ENCODE results near the gene CPZ. TPM values are rescaled to one million over a fixed set of nuclear protein-coding genes. Genes with fewer than 3 reads are reported as not detected.

CPZ gene
- total RNA-seq, 6 experiments from 2014 or later: 1.9 to 3.5 (median 2.5) TPM

- Mint-ChIP-seq H3K36me3 (ENCODE audit: low read depth) (no peaks in the 10 kb centered on the region), H3K9me3 (no peaks in the 10 kb centered on the region), H3K27me3 (ENCODE audit: insufficient read depth) (peaks cover 54% of the 10 kb centered on the region), H3K27ac (no peak overlapping the region), H3K4me1 (ENCODE audit: low read depth) (peaks cover 20% of the 10 kb centered on the region), H3K4me3 (peak overlapping the region; percentile 20)
- peak; percentile 87 for TF ChIP-seq CTCF (IDR thresholded peaks at IDR 0.05)
- DNase-seq: peak; percentile 72
Observed at GRCh38 chr4:8594097-8595038, 1.8 kb downstream of the CPZ start.

GRCh38 chr4:8595237-8596087, 2.9 kb downstream of the CPZ start:
- H3K27me3 Mint-ChIP-seq (ENCODE audit: insufficient read depth): peaks cover 54% of the 10 kb centered on the region
- no peak overlapping the region for H3K27ac Mint-ChIP-seq
- H3K4me1 Mint-ChIP-seq (ENCODE audit: low read depth): peaks cover 19% of the 10 kb centered on the region
- no peaks in the 10 kb centered on the region for H3K36me3 Mint-ChIP-seq (ENCODE audit: low read depth)
- H3K4me3 Mint-ChIP-seq: no peak overlapping the region
- TF ChIP-seq CTCF (IDR thresholded peaks at IDR 0.05): no peak
- H3K9me3 Mint-ChIP-seq: no peaks in the 10 kb centered on the region
- no peak for DNase-seq

GRCh38 chr4:8596891-8597290, 4.3 kb downstream of the CPZ start:
- peaks cover 48% of the 10 kb centered on the region for H3K27me3 Mint-ChIP-seq (ENCODE audit: insufficient read depth)
- H3K4me3 Mint-ChIP-seq: no peak overlapping the region
- no peak for DNase-seq
- H3K36me3 Mint-ChIP-seq (ENCODE audit: low read depth): no peaks in the 10 kb centered on the region
- TF ChIP-seq CTCF (IDR thresholded peaks at IDR 0.05): no peak
- no peaks in the 10 kb centered on the region for H3K9me3 Mint-ChIP-seq
- H3K27ac Mint-ChIP-seq: no peak overlapping the region
- peaks cover 17% of the 10 kb centered on the region for H3K4me1 Mint-ChIP-seq (ENCODE audit: low read depth)

- no peak for DNase-seq
- no peak overlapping the region for H3K27ac Mint-ChIP-seq
- H3K27me3 Mint-ChIP-seq (ENCODE audit: insufficient read depth): peaks cover 45% of the 10 kb centered on the region
- H3K36me3 Mint-ChIP-seq (ENCODE audit: low read depth): no peaks in the 10 kb centered on the region
- no peak for TF ChIP-seq CTCF (IDR thresholded peaks at IDR 0.05)
- no peak overlapping the region for H3K4me3 Mint-ChIP-seq
- H3K4me1 Mint-ChIP-seq (ENCODE audit: low read depth): peaks cover 17% of the 10 kb centered on the region
- no peaks in the 10 kb centered on the region for H3K9me3 Mint-ChIP-seq
Observed at GRCh38 chr4:8597319-8597718, 4.8 kb downstream of the CPZ start.

- peaks cover 17% of the 10 kb centered on the region for H3K4me1 Mint-ChIP-seq (ENCODE audit: low read depth)
Observed at GRCh38 chr4:8597791-8598190, 5.2 kb downstream of the CPZ start.

More at GRCh38 chr4:8597791-8598190, 5.2 kb downstream of the CPZ start:
- H3K36me3 Mint-ChIP-seq (ENCODE audit: low read depth): no peaks in the 10 kb centered on the region
- no peak for TF ChIP-seq CTCF (IDR thresholded peaks at IDR 0.05)
- H3K9me3 Mint-ChIP-seq: no peaks in the 10 kb centered on the region
- no peak overlapping the region for H3K4me3 Mint-ChIP-seq
- no peak for DNase-seq
- H3K27me3 Mint-ChIP-seq (ENCODE audit: insufficient read depth): peaks cover 47% of the 10 kb centered on the region
- no peak overlapping the region for H3K27ac Mint-ChIP-seq
